OCI-LY7 (cell line): ENCODE data around the gene BPIFB3. TPM values are rescaled to one million over a fixed set of nuclear protein-coding genes. Genes with fewer than 3 reads are reported as not detected.

ENCODE experiments used
- BruUV-seq: library from RNA; stranded (reverse); fragments of 400-500 nt; replicated peaks from 2 replicates; lab custom pipeline; 2021; lab: Mats Ljungman, UMichigan
- CTCF ChIA-PET: fragments of 300-600 bp; sonication (Branson Sonifier 250); formaldehyde crosslinking; loops from one replicate; lab custom pipeline; 2022; ENCODE audit warnings: antibody characterized with exemption; ENCODE audit not compliant: unreplicated experiment; lab: Charles Lee
- POLR2A ChIA-PET: fragments of 300-600 bp; sonication (Branson Sonifier 250); formaldehyde crosslinking; loops from one replicate; lab custom pipeline; 2022; ENCODE audit warnings: antibody characterized with exemption; lab: Charles Lee
- DNase-seq: peaks from one replicate; pipeline ENCODE4 v3.0.0-alpha.2; 2015; ENCODE audit warnings: low spot score
- H2AFZ ChIP-seq: fragments of 200-600 bp; sonication (generic), shearing (Covaris generic); 2 replicates; pipeline ENCODE4 v1.6.1; 2014; ENCODE audit warnings: mild to moderate bottlenecking, antibody characterized with exemption, low read length, moderate library complexity
- H3K27ac ChIP-seq: fragments of 200-600 bp; sonication (generic); 2 replicates; pipeline ENCODE4 v1.5.1; 2014; ENCODE audit warnings: mixed run types, low read depth, mild to moderate bottlenecking, moderate library complexity, low read length, inconsistent platforms; ENCODE audit not compliant: poor library complexity, severe bottlenecking
- H3K36me3 ChIP-seq: fragments of 200-600 bp; sonication (generic); 2 replicates; pipeline ENCODE4 v1.6.1; 2014; ENCODE audit warnings: mild to moderate bottlenecking, antibody characterized with exemption, low read length, moderate library complexity, mixed read lengths; ENCODE audit not compliant: insufficient read depth
- H3K4me1 ChIP-seq: fragments of 200-600 bp; sonication (generic); 2 replicates; pipeline ENCODE4 v1.5.1; 2014; ENCODE audit warnings: mild to moderate bottlenecking, low read length; ENCODE audit not compliant: insufficient read depth, poor library complexity, severe bottlenecking
- H3K4me2 ChIP-seq: fragments of 200-600 bp; sonication (generic); 2 replicates; pipeline ENCODE4 v1.6.1; 2014; ENCODE audit warnings: mild to moderate bottlenecking, low read length
- H3K4me3 ChIP-seq: fragments of 200-600 bp; sonication (generic); 2 replicates; pipeline ENCODE4 v1.5.1; 2014; ENCODE audit warnings: mild to moderate bottlenecking, low read depth, low read length; ENCODE audit not compliant: poor library complexity, severe bottlenecking
- H3K79me2 ChIP-seq: fragments of 200-600 bp; sonication (generic); 2 replicates; pipeline ENCODE4 v1.6.1; 2016; ENCODE audit warnings: low read depth, mild to moderate bottlenecking, low read length, moderate library complexity, mixed read lengths; ENCODE audit not compliant: insufficient read depth
- H3K9me2 ChIP-seq: fragments of 200-600 bp; sonication (generic); 2 replicates; pipeline ENCODE4 v1.6.1; 2016; ENCODE audit warnings: mild to moderate bottlenecking, low read length, mixed read lengths; ENCODE audit not compliant: insufficient read depth
- H3K9me3 ChIP-seq: fragments of 200-600 bp; sonication (generic); 2 replicates; pipeline ENCODE4 v1.6.1; 2014; ENCODE audit warnings: mild to moderate bottlenecking, mixed run types, low read length, mixed read lengths
- H4K20me1 ChIP-seq: fragments of 200-600 bp; sonication (generic); 2 replicates; pipeline ENCODE4 v1.6.1; 2014; ENCODE audit warnings: mild to moderate bottlenecking, antibody characterized with exemption, low read length, moderate library complexity, mixed read lengths; ENCODE audit not compliant: insufficient read depth
- EZH2phosphoT487 ChIP-seq: fragments of 200-600 bp; sonication (generic); IDR thresholded peaks from 2 replicates; pipeline ENCODE4 v1.6.1; 2018; ENCODE audit warnings: low read depth, borderline replicate concordance, mild to moderate bottlenecking, mixed run types, antibody characterized with exemption, low read length, moderate library complexity, mixed read lengths
- intact Hi-C: fragments of 100-400 bp; cut with micrococcal nuclease; formaldehyde crosslinking; loops from one replicate; pipeline ENCODE4 v1.10.0; 2022; ENCODE audit not compliant: unreplicated experiment
- total RNA-seq, 2 experiments: library from RNA; depleted of rRNA in 1 of 2; stranded (reverse); fragments of >200 nt in 1 of 2; shearing (Covaris generic) in 1 of 2; gene quantifications; 2 replicates each; pipeline ENCODE4 v1.2.3, GENCODE V29; 2014 to 2022
- TF ChIP-seq, protein P1 (sequence below): fragments of 200-600 bp; sonication (generic); conservative IDR thresholded peaks from 2 replicates; pipeline ENCODE4 v1.5.1; 2014; ENCODE audit warnings: mild to moderate bottlenecking, antibody characterized with exemption, low read length, moderate library complexity, mixed read lengths

Gene BPIFB3
- total RNA-seq, 2 experiments from 2014 or later: not detected

DNA sequence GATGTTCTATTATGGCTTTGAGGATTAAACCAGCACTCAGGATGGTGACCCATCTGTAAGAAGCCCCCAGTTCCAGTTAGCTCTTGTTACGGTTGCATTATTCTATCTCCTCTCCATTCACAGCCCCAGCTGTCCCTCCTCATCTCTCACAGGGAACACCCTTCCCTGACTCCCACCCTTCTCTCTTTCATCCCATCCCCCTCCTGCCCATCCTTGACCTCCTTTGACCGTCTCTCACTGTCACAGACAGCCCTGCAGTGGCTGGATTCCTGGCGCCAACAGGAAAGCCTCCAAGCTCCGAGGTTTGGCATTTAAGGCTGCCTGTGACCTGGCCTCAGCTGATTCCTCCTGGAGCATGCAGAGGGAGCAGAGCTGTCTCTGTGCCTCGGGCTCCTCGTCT is 21.6 kb downstream of the BPIFB3 start:
- H3K4me3 ChIP-seq: no peak overlapping the region
- no peak overlapping the region for H3K27ac ChIP-seq
- CTCF ChIA-PET: no interaction called here
- no peaks in the 10 kb centered on the region for H3K36me3 ChIP-seq
- TF ChIP-seq, protein P1, sequence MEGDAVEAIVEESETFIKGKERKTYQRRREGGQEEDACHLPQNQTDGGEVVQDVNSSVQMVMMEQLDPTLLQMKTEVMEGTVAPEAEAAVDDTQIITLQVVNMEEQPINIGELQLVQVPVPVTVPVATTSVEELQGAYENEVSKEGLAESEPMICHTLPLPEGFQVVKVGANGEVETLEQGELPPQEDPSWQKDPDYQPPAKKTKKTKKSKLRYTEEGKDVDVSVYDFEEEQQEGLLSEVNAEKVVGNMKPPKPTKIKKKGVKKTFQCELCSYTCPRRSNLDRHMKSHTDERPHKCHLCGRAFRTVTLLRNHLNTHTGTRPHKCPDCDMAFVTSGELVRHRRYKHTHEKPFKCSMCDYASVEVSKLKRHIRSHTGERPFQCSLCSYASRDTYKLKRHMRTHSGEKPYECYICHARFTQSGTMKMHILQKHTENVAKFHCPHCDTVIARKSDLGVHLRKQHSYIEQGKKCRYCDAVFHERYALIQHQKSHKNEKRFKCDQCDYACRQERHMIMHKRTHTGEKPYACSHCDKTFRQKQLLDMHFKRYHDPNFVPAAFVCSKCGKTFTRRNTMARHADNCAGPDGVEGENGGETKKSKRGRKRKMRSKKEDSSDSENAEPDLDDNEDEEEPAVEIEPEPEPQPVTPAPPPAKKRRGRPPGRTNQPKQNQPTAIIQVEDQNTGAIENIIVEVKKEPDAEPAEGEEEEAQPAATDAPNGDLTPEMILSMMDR: no peak
- TF ChIP-seq EZH2phosphoT487: no peak
- no TSS peak for BruUV-seq
- H3K9me3 ChIP-seq: no peaks in the 10 kb centered on the region
- H2AFZ ChIP-seq: no peak overlapping the region
- H3K4me1 ChIP-seq: no peaks in the 10 kb centered on the region
- H3K79me2 ChIP-seq: no peaks in the 10 kb centered on the region
- H3K9me2 ChIP-seq: no peaks in the 10 kb centered on the region
- intact Hi-C loops: no loop called here
- no peaks in the 10 kb centered on the region for H4K20me1 ChIP-seq
- DNase-seq: no peak
- POLR2A ChIA-PET: interaction anchor here (0.7 kb wide), 2 partner anchors 60 to 160 kb away, joined by 3 to 9 read pairs; no protein-coding TSS in a partner anchor
- no peak overlapping the region for H3K4me2 ChIP-seq

DNA sequence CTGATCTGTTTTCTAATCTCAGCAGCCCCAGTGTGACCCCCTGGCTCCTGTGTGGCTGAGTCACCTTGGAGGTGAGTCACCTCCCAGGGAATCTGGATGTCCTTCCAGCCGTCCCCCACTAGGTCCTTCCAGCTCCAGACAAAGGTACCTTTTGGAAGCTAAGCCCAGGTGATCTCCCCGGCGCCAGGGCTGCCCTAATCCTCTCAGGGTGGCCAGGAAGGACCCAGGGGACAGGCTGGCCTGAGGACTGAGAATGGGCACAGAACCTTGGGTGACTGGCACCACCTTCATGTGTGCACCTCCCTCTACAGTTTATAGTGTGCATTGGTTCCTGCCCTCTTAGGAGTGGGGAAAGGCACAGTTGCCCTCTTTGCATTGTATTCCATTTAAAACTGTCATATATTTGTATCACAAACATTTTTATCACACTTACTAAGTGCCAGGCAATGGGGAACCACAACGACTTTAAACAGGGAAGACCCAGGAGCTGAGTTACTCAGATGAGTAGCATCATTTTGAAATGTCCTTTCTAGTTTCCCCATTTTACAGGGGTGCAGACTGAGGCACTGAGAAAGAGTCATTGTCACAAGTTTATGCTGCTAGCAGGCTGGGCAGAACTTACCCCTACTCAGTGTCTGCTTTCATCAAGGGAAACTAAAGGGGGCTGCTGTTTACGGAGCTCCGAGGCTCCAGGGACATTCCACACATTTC is 23.1 kb downstream of the BPIFB3 start:
- Histone ChIP-seq H2AFZ (no peak overlapping the region), H3K9me3 (no peaks in the 10 kb centered on the region), H3K27ac (no peak overlapping the region), H3K4me1 (no peaks in the 10 kb centered on the region), H3K4me2 (no peak overlapping the region), H3K79me2 (no peaks in the 10 kb centered on the region), H3K36me3 (no peaks in the 10 kb centered on the region), H4K20me1 (no peaks in the 10 kb centered on the region), H3K4me3 (no peak overlapping the region), H3K9me2 (no peaks in the 10 kb centered on the region)
- intact Hi-C loops: no loop called here
- ChIA-PET CTCF (no interaction called here), POLR2A (no interaction called here)
- no TSS peak for BruUV-seq
- no peak for TF ChIP-seq EZH2phosphoT487
- TF ChIP-seq, protein P1: peak; percentile 52
- no peak for DNase-seq

DNA sequence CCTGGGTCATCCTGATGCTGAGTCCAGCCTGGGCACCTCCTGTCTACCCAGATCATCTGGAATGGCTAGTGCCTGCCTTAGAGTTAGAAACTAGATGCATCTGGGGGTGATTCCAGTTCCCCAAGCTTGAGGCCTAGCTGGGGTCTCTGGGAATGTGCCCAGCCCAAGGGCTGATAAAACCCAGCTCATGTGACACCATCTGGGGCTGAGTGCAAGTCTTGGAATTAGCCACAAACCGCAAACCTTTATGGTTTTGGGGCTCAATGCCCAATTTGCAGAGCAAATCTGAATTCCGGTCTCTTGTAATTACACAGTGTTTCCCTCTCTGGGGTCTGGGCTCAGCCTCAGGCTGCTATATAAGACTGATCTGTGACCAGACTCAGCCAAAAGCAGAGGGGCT is 25.6 kb downstream of the BPIFB3 start, which contains the start of gene BPIFB4:
Gene BPIFB4, plus strand, starts transcription at position 385 of the 400 bp plus-strand sequence. CDS start 1,884 bp downstream, outside the sequence.
- no TSS peak for BruUV-seq
- ChIA-PET CTCF (no interaction called here), POLR2A (interaction anchor here (0.5 kb wide), 1 partner anchor 278 kb away, joined by 3 read pairs; no protein-coding TSS in a partner anchor)
- Histone ChIP-seq H4K20me1 (no peaks in the 10 kb centered on the region), H3K9me3 (no peaks in the 10 kb centered on the region), H3K79me2 (no peaks in the 10 kb centered on the region), H2AFZ (no peak within 1 kb of the TSS), H3K27ac (no peak within 1 kb of the TSS), H3K36me3 (no peaks in the 10 kb centered on the region), H3K4me3 (no peak within 1 kb of the TSS), H3K9me2 (no peaks in the 10 kb centered on the region), H3K4me1 (no peaks in the 10 kb centered on the region), H3K4me2 (no peak within 1 kb of the TSS)
- no peak for DNase-seq
- intact Hi-C loops: no loop called here
- no peak for TF ChIP-seq EZH2phosphoT487
- TF ChIP-seq, protein P1: no peak
